H1 (cell line): ENCODE data around the gene BTBD9. TPM values are rescaled to one million over a fixed set of nuclear protein-coding genes. Genes with fewer than 3 reads are reported as not detected.

ENCODE experiments used
- CTCF ChIA-PET: fragments of 300-600 bp; sonication (Branson Sonifier 250); formaldehyde crosslinking; loops from one replicate; lab custom pipeline; 2021; ENCODE audit not compliant: partially characterized antibody; lab: Charles Lee
- POLR2A ChIA-PET: fragments of 300-600 bp; sonication (Branson Sonifier 250); formaldehyde crosslinking; loops from one replicate; lab custom pipeline; 2021; ENCODE audit warnings: inconsistent platforms; ENCODE audit not compliant: partially characterized antibody; lab: Charles Lee
- DNase-seq, 2 experiments: peaks; one replicate each; pipeline versions ENCODE4 v3.0.0 to v3.0.0-alpha.2; 2010 to 2022; ENCODE audit warnings: low spot score in 2 of 2, low read depth in 1 of 2, mixed read lengths in 1 of 2
- FAIRE-seq: peaks from 2 replicates; lab custom pipeline; 2011; peaks lifted over from hg19 to GRCh38; lab: Jason Lieb, UNC
- H2AFZ ChIP-seq: 2 replicates; pipeline ENCODE4 v1.8.1; 2012; ENCODE audit warnings: low read length, inconsistent platforms
- H2AK5ac ChIP-seq: 2 replicates; pipeline ENCODE4 v1.6.1; 2013; ENCODE audit warnings: low read depth, low read length
- H2BK120ac ChIP-seq: replicated peaks from 2 replicates; pipeline ENCODE3; 2013; ENCODE audit warnings: low read depth, low read length, inconsistent platforms
- H2BK12ac ChIP-seq: 2 replicates; pipeline ENCODE4 v1.6.1; 2013; ENCODE audit warnings: low read depth, low read length
- H2BK15ac ChIP-seq: 2 replicates; pipeline ENCODE4 v1.6.1; 2013; ENCODE audit warnings: low read length
- H2BK20ac ChIP-seq: 2 replicates; pipeline ENCODE4 v1.6.1; 2013; ENCODE audit warnings: low read length
- H2BK5ac ChIP-seq: 2 replicates; pipeline ENCODE4 v1.6.1; 2013; ENCODE audit warnings: low read depth, low read length
- H3K14ac ChIP-seq: 2 replicates; pipeline ENCODE4 v1.6.1; 2013; ENCODE audit warnings: inconsistent platforms; ENCODE audit not compliant: insufficient read length
- H3K18ac ChIP-seq: 2 replicates; pipeline ENCODE4 v1.6.1; 2013; ENCODE audit warnings: low read length; ENCODE audit errors: extremely low read depth
- H3K23ac ChIP-seq: 2 replicates; pipeline ENCODE4 v1.6.1; 2013; ENCODE audit warnings: inconsistent platforms; ENCODE audit not compliant: insufficient read length
- H3K23me2 ChIP-seq: 2 replicates; pipeline ENCODE4 v1.6.1; 2013; ENCODE audit warnings: low read depth, low read length
- H3K27ac ChIP-seq: 2 replicates; pipeline ENCODE4 v1.6.1; 2011; ENCODE audit warnings: low read depth, low read length, inconsistent platforms
- H3K27me3 ChIP-seq, 4 experiments: replicated peaks in 1 of 4; 1 replicate in 1 of 4; 2 replicates in 3 of 4; pipeline versions ENCODE4 v1.6.1 to v1.8.1; 2011 to 2013; ENCODE audit warnings: low read length in 3 of 4, mild to moderate bottlenecking in 3 of 4, inconsistent platforms in 2 of 4, mixed read lengths in 2 of 4, moderate library complexity in 1 of 4; ENCODE audit not compliant: control insufficient read depth in 3 of 4, insufficient read depth in 3 of 4; ENCODE audit errors: extremely low read depth in 1 of 4
- H3K36me3 ChIP-seq, 4 experiments: 2 replicates each; pipeline versions ENCODE4 v1.6.1 to v1.8.1; 2011 to 2013; ENCODE audit warnings: mild to moderate bottlenecking in 4 of 4, low read length in 3 of 4, moderate library complexity in 2 of 4, control low read depth in 1 of 4, inconsistent platforms in 1 of 4; ENCODE audit not compliant: insufficient read depth in 4 of 4, control insufficient read depth in 2 of 4
- H3K4ac ChIP-seq: replicated peaks from 2 replicates; pipeline ENCODE3; 2013; ENCODE audit warnings: low read length, low read depth, mixed read lengths, inconsistent platforms; ENCODE audit not compliant: insufficient read length
- H3K4me1 ChIP-seq, 4 experiments: replicated peaks in 1 of 4; 1 replicate in 1 of 4; 2 replicates in 3 of 4; pipeline versions ENCODE4 v1.6.1 to v1.8.1; 2011 to 2013; ENCODE audit warnings: low read length in 3 of 4, inconsistent platforms in 2 of 4, mixed read lengths in 1 of 4; ENCODE audit not compliant: insufficient read depth in 4 of 4, control insufficient read depth in 3 of 4
- H3K4me2 ChIP-seq, 2 experiments: 2 replicates each; pipeline versions ENCODE4 v1.6.1 to v1.8.1; 2011 to 2013; ENCODE audit warnings: low read depth in 2 of 2, low read length in 2 of 2, control low read depth in 1 of 2, inconsistent platforms in 1 of 2, mild to moderate bottlenecking in 1 of 2; ENCODE audit not compliant: insufficient read depth in 1 of 2
- H3K4me3 ChIP-seq, 4 experiments: fragments of 200-600, 300-600 bp in 1 of 4; sonication (generic), shearing (Covaris generic), sonication (Bioruptor Twin) in 1 of 4; 2 replicates each; pipeline versions ENCODE4 v1.5.1 to v1.8.1; 2011 to 2016; ENCODE audit warnings: low read length in 4 of 4, low read depth in 3 of 4, control low read depth in 2 of 4, inconsistent platforms in 2 of 4, mild to moderate bottlenecking in 2 of 4, mixed read lengths in 1 of 4, moderate library complexity in 1 of 4; ENCODE audit not compliant: insufficient read depth in 2 of 4; ENCODE audit errors: extremely low read depth in 1 of 4
- H3K56ac ChIP-seq: replicated peaks from 2 replicates; pipeline ENCODE3; 2013; ENCODE audit warnings: low read depth, mild to moderate bottlenecking, mixed read lengths, low read length, inconsistent platforms; ENCODE audit not compliant: insufficient read length
- H3K79me1 ChIP-seq: 2 replicates; pipeline ENCODE4 v1.6.1; 2013; ENCODE audit warnings: low read depth, low read length, control low read depth
- H3K79me2 ChIP-seq, 2 experiments: 2 replicates each; pipeline versions ENCODE4 v1.6.1 to v1.8.1; 2012 to 2013; ENCODE audit warnings: low read length in 2 of 2, mild to moderate bottlenecking in 2 of 2, inconsistent platforms in 1 of 2; ENCODE audit not compliant: insufficient read depth in 2 of 2, control insufficient read depth in 1 of 2
- H3K9ac ChIP-seq, 4 experiments: replicated peaks in 1 of 4; 1 replicate in 1 of 4; 2 replicates in 3 of 4; pipeline versions ENCODE4 v1.6.1 to v1.8.1; 2011 to 2013; ENCODE audit warnings: low read depth in 3 of 4, low read length in 3 of 4, control low read depth in 2 of 4, mild to moderate bottlenecking in 2 of 4, moderate library complexity in 2 of 4, inconsistent platforms in 1 of 4; ENCODE audit errors: extremely low read depth in 1 of 4
- H3K9me3 ChIP-seq, 2 experiments: 2 replicates each; pipeline versions ENCODE4 v1.6.1 to v1.8.1; 2012 to 2013; ENCODE audit warnings: mild to moderate bottlenecking in 2 of 2, moderate library complexity in 2 of 2, control low read depth in 1 of 2, inconsistent platforms in 1 of 2, low read depth in 1 of 2, low read length in 1 of 2, mixed read lengths in 1 of 2; ENCODE audit not compliant: insufficient read depth in 2 of 2
- H4K20me1 ChIP-seq, 2 experiments: replicated peaks in 1 of 2; 2 replicates each; pipeline versions ENCODE3 to v1.8.1; 2011 to 2013; ENCODE audit warnings: inconsistent platforms in 2 of 2, low read length in 2 of 2, mild to moderate bottlenecking in 1 of 2; ENCODE audit not compliant: insufficient read depth in 2 of 2, control insufficient read depth in 1 of 2
- H4K5ac ChIP-seq: 2 replicates; pipeline ENCODE4 v1.6.1; 2013; ENCODE audit warnings: low read length, low read depth, mixed read lengths, inconsistent platforms; ENCODE audit not compliant: insufficient read length
- H4K8ac ChIP-seq: 2 replicates; pipeline ENCODE4 v1.8.0; 2013; ENCODE audit warnings: mild to moderate bottlenecking, moderate library complexity, low read length, inconsistent platforms; ENCODE audit not compliant: insufficient read depth; ENCODE audit errors: extremely low read depth
- H4K91ac ChIP-seq: replicated peaks from 2 replicates; pipeline ENCODE3; 2013; ENCODE audit warnings: low read length, mixed read lengths, inconsistent platforms; ENCODE audit not compliant: insufficient read length
- BCL11A ChIP-seq, 2 experiments: IDR thresholded peaks; one replicate each; pipeline ENCODE4 v1.6.1; 2011; ENCODE audit warnings: low read depth in 2 of 2, low read length in 2 of 2, mild to moderate bottlenecking in 2 of 2
- BRCA1 ChIP-seq: IDR thresholded peaks from 2 replicates; pipeline ENCODE4 v1.6.1; 2012; ENCODE audit warnings: low read depth, low read length, improper control_type of control experiment
- CHD1 ChIP-seq: IDR thresholded peaks from 2 replicates; pipeline ENCODE4 v1.6.1; 2012; ENCODE audit warnings: low read depth, low read length, improper control_type of control experiment
- EGR1 ChIP-seq: IDR thresholded peaks from 2 replicates; pipeline ENCODE4 v1.6.1; 2011; ENCODE audit warnings: low read depth, low read length, borderline replicate concordance
- JUN ChIP-seq: IDR thresholded peaks from 2 replicates; pipeline ENCODE4 v1.6.1; 2011; ENCODE audit warnings: low read depth, mild to moderate bottlenecking, improper control_type of control experiment, low read length
- NANOG ChIP-seq: IDR thresholded peaks from 2 replicates; pipeline ENCODE4 v1.6.1; 2011; ENCODE audit warnings: low read length, low read depth, mild to moderate bottlenecking, inconsistent platforms; ENCODE audit not compliant: insufficient read depth, poor library complexity, severe bottlenecking
- POU5F1 ChIP-seq: IDR thresholded peaks from 2 replicates; pipeline ENCODE4 v1.6.1; 2011; ENCODE audit warnings: low read depth, mild to moderate bottlenecking, low read length, moderate library complexity
- RAD21 ChIP-seq, 2 experiments: IDR thresholded peaks in 1 of 2; conservative IDR thresholded peaks in 1 of 2; 2 replicates each; pipeline ENCODE4 v1.6.1; 2011; ENCODE audit warnings: low read depth in 2 of 2, low read length in 2 of 2, improper control_type of control experiment in 1 of 2, inconsistent platforms in 1 of 2, mild to moderate bottlenecking in 1 of 2, moderate library complexity in 1 of 2
- RFX5 ChIP-seq: IDR thresholded peaks from 2 replicates; pipeline ENCODE4 v1.6.1; 2011; ENCODE audit warnings: low read depth, low read length, improper control_type of control experiment, borderline replicate concordance
- SP2 ChIP-seq: IDR thresholded peaks from 2 replicates; pipeline ENCODE4 v1.6.1; 2012; ENCODE audit warnings: mild to moderate bottlenecking, low read length, inconsistent platforms
- SRF ChIP-seq: IDR thresholded peaks from 2 replicates; pipeline ENCODE4 v1.6.1; 2011; ENCODE audit warnings: mild to moderate bottlenecking, low read depth, low read length, moderate library complexity
- TAF1 ChIP-seq: IDR thresholded peaks from 2 replicates; pipeline ENCODE4 v1.6.1; 2011; ENCODE audit warnings: mild to moderate bottlenecking, low read depth, low read length
- TAF7 ChIP-seq: optimal IDR thresholded peaks from 2 replicates; pipeline ENCODE3; 2011; ENCODE audit warnings: low read depth, mild to moderate bottlenecking, inconsistent platforms, low read length, moderate library complexity, borderline replicate concordance
- ZNF274 ChIP-seq: IDR thresholded peaks from 2 replicates; pipeline ENCODE4 v1.7.0; 2012; ENCODE audit warnings: low read length, borderline replicate concordance; ENCODE audit errors: extremely low read depth
- WGBS, 2 experiments: shearing (Covaris generic) in 1 of 2; methylation state at CpG; one replicate each; pipeline versions ENCODE4 v1.1.6 to v1.1.7; 2013 to 2015; ENCODE audit warnings: low lambda C conversion rate in 2 of 2, mixed read lengths in 2 of 2, inconsistent platforms in 1 of 2, low coverage in 1 of 2, missing lambda C conversion rate in 1 of 2; ENCODE audit not compliant: insufficient replicate concordance in 2 of 2, insufficient coverage in 1 of 2, insufficient read length in 1 of 2; ENCODE audit errors: extremely low coverage in 1 of 2, missing lambda C conversion rate in 1 of 2; 5-methylcytosine and 5-hydroxymethylcytosine counted together
- polyA plus RNA-seq, 7 experiments: library from polyadenylated mRNA; depleted of rRNA in 3 of 7; stranded (reverse) in 5 of 7; unstranded in 2 of 7; fragments of >200 nt in 5 of 7; fragments of 200-250 nt in 2 of 7; gene quantifications; 1 replicate in 5 of 7; 2 replicates in 1 of 7; 4 replicates in 1 of 7; pipeline versions ENCODE4 v1.2.1 to v1.2.3, GENCODE V29; 2011 to 2013; ENCODE audit warnings: missing spikeins in 2 of 7, mixed read lengths in 2 of 7
- total RNA-seq: library from RNA; stranded (reverse); fragmentation: NEBNext Ultra II Directional; extraction: Animal tissue kit (Norgen Biotek cat#: 25700); gene quantifications from 2 replicates; pipeline ENCODE4 v1.2.1, GENCODE V29; 2021

The BTBD9 gene
- total and polyA plus RNA-seq, 2 of the 8 experiments (the other 6 are each of a cell fraction or from before 2014, with no cell fraction given) = 0.92 to 4.1 TPM

GRCh38 chr6:38481851-38482250 lies 157.9 kb downstream of the BTBD9 start:
- DNase-seq = no peak
- no peak overlapping the region for H3K4ac ChIP-seq
- WGBS, 2 experiments = 87% methylated on average over 4 of the region's 4 CpGs; no CpG with 5 or more reads in 1 of the 2 experiments
- H2BK15ac ChIP-seq = no peak overlapping the region; the same call in 1 of the 2 replicates
- no peak for TF ChIP-seq SP2
- TF ChIP-seq TAF1 = no peak
- no peak for TF ChIP-seq RAD21 (IDR thresholded peaks at IDR 0.05 in 1 of 2, conservative IDR thresholded peaks at IDR 0.05 in 1 of 2; ENCODE audit: low read depth in 2 of 2, low read length in 2 of 2)
- no peak for TF ChIP-seq CHD1
- TF ChIP-seq BCL11A (IDR thresholded peaks at IDR 0.05; ENCODE audit: low read depth in 2 of 2, low read length in 2 of 2) = no peak
- TF ChIP-seq ZNF274 = no peak
- TF ChIP-seq NANOG = no peak
- no peak for TF ChIP-seq RFX5
- TF ChIP-seq SRF = no peak
- TF ChIP-seq JUN = no peak
- TF ChIP-seq POU5F1 = no peak
- TF ChIP-seq TAF7 = no peak
- no peak for TF ChIP-seq BRCA1
- no peak for TF ChIP-seq EGR1
- TF ChIP-seq, all 59 proteins: peak for 0
- Histone ChIP-seq H3K4me2 (no peak overlapping the region), H3K9ac (no peak overlapping the region), H4K91ac (no peak overlapping the region), H3K23me2 (no peaks in the 10 kb centered on the region), H2BK120ac (no peak overlapping the region), H3K79me1 (no peaks in the 10 kb centered on the region), H4K8ac (no peak overlapping the region), H3K14ac (no peak overlapping the region), H4K5ac (no peak overlapping the region), H3K27me3 (no peaks in the 10 kb centered on the region), H3K4me1 (peaks cover 0 to 13% (median 9%) of the 10 kb centered on the region in 4 experiments; a peak in 5 of 7 replicates), H3K18ac (no peak overlapping the region), H3K23ac (no peak overlapping the region), H2BK5ac (no peak overlapping the region), H4K20me1 (no peaks in the 10 kb centered on the region), H3K36me3 (no peaks in the 10 kb centered on the region), H2BK20ac (no peak overlapping the region), H2AK5ac (no peak overlapping the region), H2AFZ (no peak overlapping the region), H3K9me3 (no peaks in the 10 kb centered on the region), H3K56ac (no peak overlapping the region), H3K79me2 (no peaks in the 10 kb centered on the region), H3K27ac (no peak overlapping the region), H3K4me3 (no peak overlapping the region), H2BK12ac (no peak overlapping the region)
- POLR2A ChIA-PET = interaction anchor here (1.2 kb wide), 1 partner anchor 8 kb away, joined by 3 read pairs; no protein-coding TSS in a partner anchor
- CTCF ChIA-PET = interaction anchor here (1.1 to 1.6 kb wide), 5 partner anchors 10 to 288 kb away, joined by 3 to 5 read pairs (median 4); no protein-coding TSS in a partner anchor
- FAIRE-seq = no peak
